ENCODE results near the gene ATG9B. TPM values are rescaled to one million over a fixed set of nuclear protein-coding genes. Genes with fewer than 3 reads are reported as not detected.

ATG9B gene
- total RNA-seq, 1 experiment from 2014 or later = 0.98 TPM

DNA sequence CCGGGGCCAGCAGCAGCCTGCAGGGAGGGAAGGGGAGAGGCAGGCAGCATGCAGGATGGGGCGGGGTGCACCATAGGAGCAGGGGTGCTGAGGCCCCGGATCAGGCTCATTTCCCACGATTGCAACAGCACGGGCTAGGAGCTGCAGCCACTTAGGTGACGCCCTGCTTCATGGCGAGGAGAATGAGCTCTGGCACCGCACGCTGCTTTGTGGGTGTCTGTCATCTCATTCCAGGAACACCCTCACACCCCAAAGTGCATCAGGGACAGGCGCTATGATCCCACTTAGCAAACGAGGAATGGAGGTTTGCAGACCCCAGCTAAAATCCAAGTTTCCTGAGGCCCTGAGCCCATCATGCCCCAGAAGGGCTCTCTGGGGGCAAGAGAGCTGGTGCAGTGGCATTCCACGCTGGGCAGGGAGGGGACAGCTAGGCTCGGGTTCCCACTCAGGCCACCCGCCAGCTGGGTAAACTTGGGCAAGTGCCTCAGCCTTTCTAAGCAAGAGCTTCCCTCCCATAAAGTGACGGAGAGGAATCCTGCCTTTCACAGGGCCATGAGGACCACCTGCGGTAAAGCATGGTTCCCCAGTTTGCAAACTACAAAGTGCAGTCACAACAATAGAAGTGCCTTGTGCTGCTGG is 55.4 kb downstream of the ATG9B start:
- ATAC-seq (no peak), DNase-seq (ENCODE audit: low read depth, low spot score) (no peak)
- H3K36me3 ChIP-seq (ENCODE audit: control insufficient read depth, insufficient read depth, low read length) = no peaks in the 10 kb centered on the region
- H3K9me3 ChIP-seq (ENCODE audit: control insufficient read depth, insufficient read depth, low read depth, low read length) = no peaks in the 10 kb centered on the region
- no peak for TF ChIP-seq TCF7L2 (IDR thresholded peaks at IDR 0.05; ENCODE audit: low read depth, low read length)
- TF ChIP-seq POLR2AphosphoS5 (IDR thresholded peaks at IDR 0.05; ENCODE audit: low read depth, low read length) = no peak
- TF ChIP-seq SIN3A (IDR thresholded peaks at IDR 0.05; ENCODE audit: borderline replicate concordance, insufficient read depth, low read depth, low read length) = no peak
- TF ChIP-seq, protein P1, sequence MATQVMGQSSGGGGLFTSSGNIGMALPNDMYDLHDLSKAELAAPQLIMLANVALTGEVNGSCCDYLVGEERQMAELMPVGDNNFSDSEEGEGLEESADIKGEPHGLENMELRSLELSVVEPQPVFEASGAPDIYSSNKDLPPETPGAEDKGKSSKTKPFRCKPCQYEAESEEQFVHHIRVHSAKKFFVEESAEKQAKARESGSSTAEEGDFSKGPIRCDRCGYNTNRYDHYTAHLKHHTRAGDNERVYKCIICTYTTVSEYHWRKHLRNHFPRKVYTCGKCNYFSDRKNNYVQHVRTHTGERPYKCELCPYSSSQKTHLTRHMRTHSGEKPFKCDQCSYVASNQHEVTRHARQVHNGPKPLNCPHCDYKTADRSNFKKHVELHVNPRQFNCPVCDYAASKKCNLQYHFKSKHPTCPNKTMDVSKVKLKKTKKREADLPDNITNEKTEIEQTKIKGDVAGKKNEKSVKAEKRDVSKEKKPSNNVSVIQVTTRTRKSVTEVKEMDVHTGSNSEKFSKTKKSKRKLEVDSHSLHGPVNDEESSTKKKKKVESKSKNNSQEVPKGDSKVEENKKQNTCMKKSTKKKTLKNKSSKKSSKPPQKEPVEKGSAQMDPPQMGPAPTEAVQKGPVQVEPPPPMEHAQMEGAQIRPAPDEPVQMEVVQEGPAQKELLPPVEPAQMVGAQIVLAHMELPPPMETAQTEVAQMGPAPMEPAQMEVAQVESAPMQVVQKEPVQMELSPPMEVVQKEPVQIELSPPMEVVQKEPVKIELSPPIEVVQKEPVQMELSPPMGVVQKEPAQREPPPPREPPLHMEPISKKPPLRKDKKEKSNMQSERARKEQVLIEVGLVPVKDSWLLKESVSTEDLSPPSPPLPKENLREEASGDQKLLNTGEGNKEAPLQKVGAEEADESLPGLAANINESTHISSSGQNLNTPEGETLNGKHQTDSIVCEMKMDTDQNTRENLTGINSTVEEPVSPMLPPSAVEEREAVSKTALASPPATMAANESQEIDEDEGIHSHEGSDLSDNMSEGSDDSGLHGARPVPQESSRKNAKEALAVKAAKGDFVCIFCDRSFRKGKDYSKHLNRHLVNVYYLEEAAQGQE (IDR thresholded peaks at IDR 0.05; ENCODE audit: insufficient read depth in 1 of 2, low read depth in 2 of 2, low read length in 1 of 2) = no peak
- TF ChIP-seq, protein P2, sequence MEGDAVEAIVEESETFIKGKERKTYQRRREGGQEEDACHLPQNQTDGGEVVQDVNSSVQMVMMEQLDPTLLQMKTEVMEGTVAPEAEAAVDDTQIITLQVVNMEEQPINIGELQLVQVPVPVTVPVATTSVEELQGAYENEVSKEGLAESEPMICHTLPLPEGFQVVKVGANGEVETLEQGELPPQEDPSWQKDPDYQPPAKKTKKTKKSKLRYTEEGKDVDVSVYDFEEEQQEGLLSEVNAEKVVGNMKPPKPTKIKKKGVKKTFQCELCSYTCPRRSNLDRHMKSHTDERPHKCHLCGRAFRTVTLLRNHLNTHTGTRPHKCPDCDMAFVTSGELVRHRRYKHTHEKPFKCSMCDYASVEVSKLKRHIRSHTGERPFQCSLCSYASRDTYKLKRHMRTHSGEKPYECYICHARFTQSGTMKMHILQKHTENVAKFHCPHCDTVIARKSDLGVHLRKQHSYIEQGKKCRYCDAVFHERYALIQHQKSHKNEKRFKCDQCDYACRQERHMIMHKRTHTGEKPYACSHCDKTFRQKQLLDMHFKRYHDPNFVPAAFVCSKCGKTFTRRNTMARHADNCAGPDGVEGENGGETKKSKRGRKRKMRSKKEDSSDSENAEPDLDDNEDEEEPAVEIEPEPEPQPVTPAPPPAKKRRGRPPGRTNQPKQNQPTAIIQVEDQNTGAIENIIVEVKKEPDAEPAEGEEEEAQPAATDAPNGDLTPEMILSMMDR (IDR thresholded peaks at IDR 0.05) = no peak
- intact Hi-C loops (cut with micrococcal nuclease; ENCODE audit: unreplicated experiment) = no loop called here
- no TSS peak for BruUV-seq (replicated peaks)
- no peaks in the 10 kb centered on the region; the same call in none of the 2 replicates for H3K4me1 ChIP-seq (ENCODE audit: control insufficient read depth, insufficient read depth, low read length)
- in situ Hi-C loops (cut with HindIII; ENCODE audit: low pct_unique_long_range_greater_than_20kb, low sequenced_read_pairs) = no loop called here
- no peaks in the 10 kb centered on the region for H3K27me3 ChIP-seq (ENCODE audit: control insufficient read depth, insufficient read depth, low read length)
- CTCF ChIA-PET = no interaction called here
- POLR2A ChIA-PET = no interaction called here
- H3K4me3 ChIP-seq (ENCODE audit: low read depth in 2 of 2, low read length in 2 of 2) = no peak overlapping the region
- no peak overlapping the region for H3K27ac ChIP-seq (ENCODE audit: low read length)

- DNase-seq (ENCODE audit: low read depth, low spot score) = no peak
- Histone ChIP-seq H3K9me3 (ENCODE audit: control insufficient read depth, insufficient read depth, low read depth, low read length) (no peaks in the 10 kb centered on the region), H3K4me3 (ENCODE audit: low read depth in 2 of 2, low read length in 2 of 2) (no peak overlapping the region), H3K36me3 (ENCODE audit: control insufficient read depth, insufficient read depth, low read length) (no peaks in the 10 kb centered on the region), H3K27me3 (ENCODE audit: control insufficient read depth, insufficient read depth, low read length) (no peaks in the 10 kb centered on the region), H3K4me1 (ENCODE audit: control insufficient read depth, insufficient read depth, low read length) (no peaks in the 10 kb centered on the region; the same call in none of the 2 replicates), H3K27ac (ENCODE audit: low read length) (no peak overlapping the region)
- CTCF ChIA-PET = no interaction called here
- no peak for ATAC-seq
- no TSS peak for BruUV-seq (replicated peaks)
- POLR2A ChIA-PET = no interaction called here
- in situ Hi-C loops (cut with HindIII; ENCODE audit: low pct_unique_long_range_greater_than_20kb, low sequenced_read_pairs) (no loop called here), intact Hi-C loops (cut with micrococcal nuclease; ENCODE audit: unreplicated experiment) (no loop called here)
- no peak for TF ChIP-seq SIN3A (IDR thresholded peaks at IDR 0.05; ENCODE audit: borderline replicate concordance, insufficient read depth, low read depth, low read length)
- TF ChIP-seq, protein P1 (IDR thresholded peaks at IDR 0.05; ENCODE audit: insufficient read depth in 1 of 2, low read depth in 2 of 2, low read length in 1 of 2) = no peak
- no peak for TF ChIP-seq TCF7L2 (IDR thresholded peaks at IDR 0.05; ENCODE audit: low read depth, low read length)
- TF ChIP-seq, protein P2 (IDR thresholded peaks at IDR 0.05) = no peak
- no peak for TF ChIP-seq POLR2AphosphoS5 (IDR thresholded peaks at IDR 0.05; ENCODE audit: low read depth, low read length)
These were observed 56.1 kb downstream of the ATG9B start for GRCh38 chr7:150968056-150968733.

Measured in Panc1 (cell line).